ENCODE measurements around the gene LTBP1.
"Not testable (repeated sequence)": the region's sequence is repeated elsewhere in the genome, so short reads cannot be mapped to it uniquely, and the experiment has no call there.

Gene LTBP1

DNA sequence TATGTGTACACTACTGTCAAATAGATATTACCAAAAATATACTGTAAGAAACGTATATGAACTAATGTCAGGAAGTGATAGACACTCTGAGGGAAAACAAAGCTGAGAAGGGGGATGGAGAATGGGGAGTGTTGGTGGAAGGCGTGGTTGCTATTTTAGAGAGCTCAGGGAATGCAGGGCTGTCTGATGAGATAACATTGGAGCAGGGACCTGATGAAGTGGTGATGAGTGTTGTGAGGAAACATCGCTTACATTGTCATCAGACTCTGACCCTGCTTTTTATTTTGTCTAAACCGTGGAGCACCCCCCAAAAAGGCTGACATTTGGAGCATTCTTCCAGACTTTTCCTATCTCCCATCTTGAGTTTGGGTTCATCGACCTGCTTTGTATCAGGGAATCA, 194.7 kb downstream of the LTBP1 start:
- DNase-seq (ENCODE audit: low spot score), result no peak

DNA sequence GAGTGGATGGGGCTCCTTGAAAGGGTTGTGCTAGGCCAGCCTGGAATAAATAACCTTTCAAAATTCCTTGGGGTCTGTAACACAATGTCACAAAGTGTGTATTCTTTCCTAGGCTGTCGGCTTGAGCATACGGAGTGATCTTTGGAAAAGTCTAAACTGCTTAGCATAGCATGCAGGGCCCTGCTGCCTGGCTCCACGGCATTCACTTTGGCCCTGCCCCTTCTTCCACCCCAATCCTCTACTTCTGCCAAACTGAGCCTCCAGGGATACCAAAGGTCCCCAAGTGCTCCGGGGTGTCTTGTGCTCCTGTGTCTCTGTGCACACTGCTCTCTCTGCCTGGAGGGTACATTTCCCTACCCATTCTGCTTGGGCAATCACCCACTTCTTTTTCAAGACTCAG, 196.1 kb downstream of the LTBP1 start:
- DNase-seq (ENCODE audit: low spot score), result no peak

DNA sequence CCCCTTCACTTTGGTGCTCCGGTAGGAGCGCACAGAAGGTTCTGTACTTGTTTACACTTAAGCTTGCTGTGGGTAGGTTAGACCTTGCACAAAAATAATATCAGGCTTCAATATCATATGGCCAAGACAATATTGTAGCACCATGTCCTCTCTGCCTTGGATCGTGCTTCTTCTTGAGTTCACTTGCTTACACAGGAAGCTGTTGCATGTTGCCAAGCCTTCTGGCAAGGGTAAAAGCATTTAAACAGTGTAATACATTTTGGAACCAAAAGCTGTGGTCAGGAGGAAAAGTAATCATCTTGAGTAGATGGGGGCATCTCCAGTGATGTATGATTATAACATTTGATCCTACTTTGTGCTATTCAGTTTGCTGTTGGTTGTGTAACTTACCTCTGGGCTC, 197.5 kb downstream of the LTBP1 start:
- no peak for DNase-seq (ENCODE audit: low spot score)

DNA sequence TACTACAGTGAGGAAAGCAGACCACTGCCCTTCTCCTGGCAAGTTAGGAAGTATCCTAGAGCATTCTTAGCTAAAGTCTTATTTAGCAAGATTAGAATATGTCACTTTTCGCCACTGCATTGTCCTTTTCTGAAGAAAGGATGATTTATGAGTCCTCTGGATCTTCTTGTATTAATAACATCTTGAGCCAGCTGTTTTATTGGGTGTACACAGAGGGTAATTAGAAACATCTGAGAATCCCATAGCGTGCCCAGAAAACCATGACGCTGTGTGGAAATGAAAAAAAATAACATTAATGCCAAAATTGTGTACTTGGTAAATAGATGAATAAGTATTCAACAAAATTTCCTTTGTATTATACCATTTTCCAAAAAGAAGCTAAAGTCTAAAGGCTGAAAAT, 198.7 kb downstream of the LTBP1 start:
- DNase-seq (ENCODE audit: low spot score), result no peak

DNA sequence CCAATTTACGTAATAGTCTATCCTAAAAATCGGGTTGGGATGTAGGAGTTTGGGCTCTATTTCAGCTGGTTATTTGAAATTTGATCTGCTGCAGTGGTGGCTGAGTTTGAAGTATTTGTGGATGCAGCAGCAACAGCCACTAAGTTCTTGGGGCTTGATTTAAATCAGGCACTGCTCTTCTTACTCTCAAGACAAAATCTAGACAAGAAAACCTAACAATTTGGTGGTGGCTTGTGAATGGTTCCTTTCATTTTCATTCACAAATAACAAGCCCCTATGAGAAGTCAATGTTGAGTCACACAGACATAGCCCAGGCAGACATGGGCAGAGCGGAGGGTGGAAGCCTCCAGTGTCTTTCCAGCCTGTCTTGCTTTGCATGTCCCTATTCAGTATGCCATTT, 199.3 kb downstream of the LTBP1 start:
- no peak for DNase-seq (ENCODE audit: low spot score)

DNA sequence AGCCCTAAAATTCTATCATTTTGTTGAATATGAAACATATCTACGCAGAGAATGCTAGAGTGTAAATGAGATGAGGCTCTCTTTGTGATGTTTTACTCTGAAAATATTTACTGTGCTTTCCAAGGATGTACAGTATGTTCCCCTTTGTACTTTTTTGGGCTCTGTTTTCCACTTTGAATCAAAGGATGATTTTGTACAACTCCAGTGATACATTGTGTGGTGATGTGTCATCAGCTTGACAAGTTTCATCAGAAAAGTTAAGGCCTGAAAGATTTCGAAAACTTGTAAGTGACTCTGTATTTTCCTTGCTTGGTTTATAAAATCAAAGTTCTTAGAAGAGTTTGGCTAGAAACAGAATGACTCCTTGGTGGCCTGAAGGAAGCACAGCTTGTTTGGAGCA, 206.3 kb downstream of the LTBP1 start:
- no peak for DNase-seq (ENCODE audit: low spot score)

DNA sequence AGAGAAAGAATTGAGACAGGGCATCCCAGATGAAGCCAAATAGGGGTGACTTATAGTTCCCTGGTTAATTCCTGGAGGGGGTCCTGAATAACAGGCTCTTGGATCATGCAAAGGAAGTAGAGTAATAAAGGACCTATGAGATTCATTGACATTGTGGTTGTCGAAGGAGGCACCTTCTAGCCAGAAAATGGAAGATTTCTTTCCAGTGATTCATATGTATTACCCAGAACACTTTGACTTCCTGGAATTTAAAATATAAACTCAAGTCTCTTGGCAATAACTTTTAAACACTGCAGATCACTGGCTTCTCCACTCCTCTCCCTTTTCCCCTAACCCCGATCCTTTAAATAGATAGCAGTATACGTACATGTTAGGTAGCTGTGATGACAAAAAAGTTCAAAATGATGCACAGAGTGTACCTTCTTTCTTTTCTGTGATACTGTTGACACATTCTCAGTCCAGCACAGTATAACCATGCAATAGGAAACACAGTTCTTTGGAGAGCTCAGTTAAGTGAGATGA, 211.8 kb downstream of the LTBP1 start:
- no peak for DNase-seq (ENCODE audit: low spot score)

DNA sequence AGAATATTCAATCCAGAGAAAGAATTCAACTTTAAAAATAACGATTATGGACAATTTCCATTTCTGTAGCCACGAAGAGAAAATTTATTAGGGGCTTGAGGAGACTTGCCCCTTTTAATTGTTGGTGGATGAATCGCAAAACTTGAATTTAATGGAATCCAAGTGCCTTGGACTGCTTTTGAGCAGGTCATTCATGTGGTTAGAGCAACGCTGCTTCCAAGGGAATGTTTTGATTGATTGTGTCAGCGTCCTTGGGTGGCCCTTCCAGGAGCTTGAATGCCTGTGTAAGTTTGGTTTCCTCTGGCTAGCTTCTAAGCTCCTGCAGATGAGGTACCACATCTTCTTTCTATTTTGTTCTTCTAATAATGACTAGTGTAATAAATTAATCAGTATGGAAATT, 213.4 kb downstream of the LTBP1 start:
- DNase-seq (ENCODE audit: low spot score), result no peak

DNA sequence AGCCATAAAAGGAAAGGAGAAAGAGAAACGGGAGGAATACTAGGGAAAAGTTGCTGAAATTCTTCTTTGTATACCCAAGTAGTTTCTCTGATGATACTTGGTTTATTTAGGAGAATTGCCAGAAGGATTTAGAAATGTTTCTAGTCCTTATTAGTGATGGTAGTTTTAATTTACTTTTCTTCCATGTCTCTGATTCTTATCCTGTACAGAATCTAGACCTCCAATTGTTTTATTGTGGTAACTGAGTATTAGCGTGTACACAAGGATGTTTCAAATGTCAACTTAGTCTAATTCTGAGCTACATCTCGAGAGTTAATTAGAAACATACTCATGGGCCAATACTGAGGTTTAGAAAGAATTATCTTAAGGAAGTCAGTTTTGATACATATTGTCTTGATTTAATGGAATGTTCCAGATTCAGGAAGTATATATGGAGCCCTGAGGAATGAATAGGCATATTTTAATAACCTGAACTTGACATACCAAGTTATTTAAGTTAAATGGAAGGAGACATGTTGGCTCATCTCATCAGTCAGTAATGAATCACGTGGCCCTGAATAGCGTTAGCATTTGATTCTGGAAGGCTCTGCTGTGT, 219.6 kb downstream of the LTBP1 start:
- DNase-seq (ENCODE audit: low spot score), result no peak

DNA sequence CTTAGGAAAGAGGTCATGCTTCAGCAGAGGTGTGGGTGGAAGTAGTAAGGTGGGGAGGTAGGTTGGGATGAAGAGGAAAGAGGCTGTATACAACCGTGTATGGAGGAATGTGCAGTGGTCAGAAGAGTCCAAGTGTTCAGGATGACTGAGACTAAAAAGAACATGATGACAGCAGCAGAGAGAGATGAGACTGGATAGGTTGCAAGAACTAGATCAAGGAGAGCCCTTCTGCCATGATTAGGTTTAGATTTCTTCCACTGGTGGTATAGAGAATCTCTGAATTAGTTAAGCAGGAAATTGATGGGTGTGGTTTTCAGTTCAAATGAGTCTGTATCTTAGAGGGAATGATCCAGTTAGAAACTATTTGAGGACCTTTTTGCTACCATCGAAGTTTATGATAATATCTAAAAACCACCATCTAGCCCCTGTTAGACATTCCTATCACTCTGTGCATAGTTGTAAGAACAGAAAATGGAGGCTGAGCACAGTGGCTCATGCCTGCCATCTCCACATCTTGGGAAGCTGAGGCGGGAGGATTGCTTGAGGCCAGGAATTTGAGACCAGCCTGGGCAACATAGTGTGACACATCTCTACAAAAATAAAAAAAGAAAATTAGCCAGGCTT, 221.0 kb downstream of the LTBP1 start:
- DNase-seq (ENCODE audit: low spot score), result no peak

DNA sequence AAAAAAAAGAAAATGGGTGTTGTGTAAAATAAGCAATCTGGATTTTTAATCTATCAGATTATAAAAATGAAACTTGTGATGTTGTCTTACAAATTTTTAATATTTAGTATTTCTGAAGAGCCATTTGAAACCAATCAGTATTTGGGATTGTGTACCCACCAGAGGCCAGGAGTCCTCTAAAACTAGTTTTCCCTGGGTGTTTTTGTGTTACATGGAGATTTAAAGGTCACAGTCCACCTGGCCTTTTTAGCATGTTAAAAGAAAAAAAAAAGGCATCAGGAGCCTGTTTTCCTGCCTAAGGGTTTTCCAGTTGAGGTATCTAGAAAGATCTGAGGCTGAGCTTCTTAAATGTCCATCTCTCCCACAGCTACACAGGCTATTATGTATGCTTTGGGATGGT, 221.7 kb downstream of the LTBP1 start:
- DNase-seq (ENCODE audit: low spot score), result no peak

DNA sequence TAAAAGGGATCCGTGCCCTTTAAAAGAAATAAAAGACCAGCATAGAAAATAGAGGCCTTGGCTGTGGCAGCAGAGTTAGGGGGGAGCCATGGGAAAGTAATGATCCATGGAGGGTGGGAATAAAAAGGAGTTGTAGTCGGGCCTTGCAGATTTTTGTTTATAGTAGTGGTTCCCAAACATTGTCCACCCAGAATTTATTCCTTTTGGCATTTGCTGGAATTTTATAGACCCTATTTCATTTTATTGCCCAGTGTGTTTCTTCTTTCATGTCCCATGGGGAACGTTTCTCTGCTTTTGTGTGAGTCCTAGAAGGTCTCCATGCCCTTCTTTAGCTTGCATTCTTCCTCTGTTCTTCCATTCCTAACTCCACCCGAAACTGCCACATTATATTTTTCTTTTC, 222.2 kb downstream of the LTBP1 start:
- DNase-seq (ENCODE audit: low spot score), result no peak

DNA sequence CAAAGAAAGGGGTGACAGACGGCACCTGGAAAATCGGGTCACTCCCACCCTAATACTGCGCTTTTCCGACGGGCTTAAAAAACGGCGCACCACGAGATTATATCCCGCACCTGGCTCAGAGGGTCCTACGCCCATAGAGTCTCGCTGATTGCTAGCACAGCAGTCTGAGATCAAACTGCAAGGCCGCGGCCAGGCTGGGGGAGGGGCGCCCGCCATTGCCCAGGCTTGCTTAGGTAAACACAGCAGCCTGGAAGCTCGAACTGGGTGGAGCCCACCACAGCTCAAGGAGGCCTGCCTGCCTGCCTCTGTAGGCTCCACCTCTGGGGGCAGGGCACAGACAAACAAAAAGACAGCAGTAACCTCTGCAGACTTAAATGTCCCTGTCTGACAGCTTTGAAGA, 223.5 kb downstream of the LTBP1 start:
- not testable (repeated sequence) for DNase-seq (ENCODE audit: low spot score)

DNA sequence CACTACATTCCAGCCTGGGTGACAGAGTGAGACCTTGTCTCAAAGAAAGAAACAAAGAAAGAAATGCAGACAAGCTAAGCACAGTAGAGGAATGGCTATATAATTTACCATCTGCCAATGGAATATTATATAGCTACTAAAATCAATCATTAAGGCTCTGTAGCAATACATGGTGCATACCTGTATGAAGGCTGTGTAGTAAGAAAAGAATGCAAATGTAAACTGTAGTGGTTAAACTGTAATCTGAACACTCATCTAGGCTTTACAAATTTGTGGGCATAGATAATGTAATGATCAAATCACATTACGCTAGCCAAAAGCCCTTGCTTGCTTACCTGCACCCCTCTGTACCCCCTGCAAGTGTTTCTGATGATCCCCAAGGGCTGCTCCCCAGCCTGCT, 230.9 kb downstream of the LTBP1 start:
- DNase-seq (ENCODE audit: low spot score), result no peak

DNA sequence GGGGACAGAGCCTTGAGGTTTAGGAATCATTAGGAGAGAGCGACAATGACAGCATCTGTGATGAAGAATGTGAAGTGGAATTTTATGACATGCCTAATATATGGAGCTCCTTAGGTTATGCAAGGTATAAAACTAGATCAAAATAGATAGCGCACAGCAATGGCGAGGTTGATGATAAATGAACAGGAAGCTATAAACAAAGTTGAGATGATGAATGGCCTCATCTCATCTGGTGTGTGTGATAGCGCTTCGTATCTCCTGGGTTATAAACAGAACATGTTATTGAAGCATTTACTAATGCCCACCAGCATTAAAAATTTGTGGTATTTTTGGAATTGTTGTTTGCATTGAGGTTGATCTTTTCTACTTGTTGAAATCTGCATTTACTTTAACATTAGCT, 231.5 kb downstream of the LTBP1 start:
- no peak for DNase-seq (ENCODE audit: low spot score)

DNA sequence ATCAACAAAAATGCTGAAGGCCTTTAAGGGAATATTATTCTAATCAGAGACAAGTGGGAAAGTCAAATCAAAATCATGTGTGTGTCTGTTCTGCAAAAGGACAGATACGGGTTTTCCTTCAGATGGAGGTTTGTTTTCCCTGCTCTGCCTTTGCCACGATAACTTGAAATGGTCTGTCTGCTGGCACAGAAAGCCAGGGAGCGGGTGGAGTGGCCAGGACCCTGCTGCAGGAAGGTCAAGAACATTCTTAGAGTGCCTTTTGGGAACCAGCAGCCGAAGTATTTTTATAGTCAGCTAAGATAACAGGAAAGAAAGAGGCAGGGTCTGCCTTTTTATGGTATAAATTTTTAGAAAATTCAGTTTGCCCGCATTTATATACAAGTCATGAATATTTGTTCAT, 234.2 kb downstream of the LTBP1 start:
- no peak for DNase-seq (ENCODE audit: low spot score)

DNA sequence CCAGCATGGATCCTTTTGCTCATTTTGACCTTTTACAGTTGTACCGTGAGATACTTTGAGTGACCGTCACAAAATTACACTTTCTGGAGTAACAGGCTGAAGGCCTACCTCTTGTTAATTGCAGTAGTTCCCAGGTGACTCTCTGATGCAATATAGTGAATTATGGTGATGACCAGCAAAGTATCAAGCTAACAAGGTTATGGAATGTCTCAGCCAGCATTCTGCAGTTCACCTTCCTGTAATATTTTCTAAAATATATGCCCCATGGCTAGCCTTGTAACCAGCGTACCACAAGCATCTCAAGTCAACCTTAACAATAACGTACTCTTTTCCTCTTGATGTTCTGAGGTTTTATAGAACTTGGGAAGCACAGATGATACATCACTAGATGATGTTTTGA, 234.7 kb downstream of the LTBP1 start:
- DNase-seq (ENCODE audit: low spot score), result no peak

DNA sequence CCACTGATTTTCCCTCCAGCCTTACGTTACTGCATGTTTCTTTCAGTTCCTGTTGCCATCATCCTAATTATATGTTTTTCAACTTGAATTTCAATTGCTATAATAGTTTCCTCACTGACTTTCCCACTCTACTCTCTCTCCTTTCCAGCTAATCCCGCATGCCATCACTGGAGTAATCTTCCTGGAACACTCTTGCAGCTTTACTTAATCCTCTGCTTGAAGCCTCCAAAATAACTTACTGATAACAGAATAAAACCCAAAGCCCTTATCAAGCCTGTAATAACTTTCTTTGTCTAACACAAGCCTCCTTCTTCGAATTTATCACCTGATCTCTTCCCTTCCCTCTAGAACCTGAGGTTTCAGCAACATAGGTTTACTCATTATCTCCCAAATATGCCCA, 237.3 kb downstream of the LTBP1 start:
- no peak for DNase-seq (ENCODE audit: low spot score)

DNA sequence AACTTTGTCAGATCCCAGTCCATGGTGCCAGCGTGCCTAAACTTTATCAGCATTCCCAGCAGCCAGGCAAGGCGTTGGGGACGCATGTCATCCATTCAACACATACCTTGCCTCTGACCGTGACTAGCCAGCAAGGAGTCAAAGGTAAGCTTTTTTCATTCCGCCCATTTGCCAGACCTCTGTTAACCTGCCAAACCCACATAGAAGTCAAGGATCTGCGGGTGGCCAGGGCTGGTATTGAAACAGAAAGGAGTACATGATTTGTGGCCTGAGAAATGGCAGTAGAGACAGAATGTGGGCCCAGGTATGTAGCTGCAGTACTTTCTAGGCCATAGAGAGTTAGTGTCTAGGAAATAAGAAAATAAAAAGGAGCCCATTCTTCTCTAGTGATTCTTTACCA, 240.2 kb downstream of the LTBP1 start:
- no peak for DNase-seq (ENCODE audit: low spot score)

DNA sequence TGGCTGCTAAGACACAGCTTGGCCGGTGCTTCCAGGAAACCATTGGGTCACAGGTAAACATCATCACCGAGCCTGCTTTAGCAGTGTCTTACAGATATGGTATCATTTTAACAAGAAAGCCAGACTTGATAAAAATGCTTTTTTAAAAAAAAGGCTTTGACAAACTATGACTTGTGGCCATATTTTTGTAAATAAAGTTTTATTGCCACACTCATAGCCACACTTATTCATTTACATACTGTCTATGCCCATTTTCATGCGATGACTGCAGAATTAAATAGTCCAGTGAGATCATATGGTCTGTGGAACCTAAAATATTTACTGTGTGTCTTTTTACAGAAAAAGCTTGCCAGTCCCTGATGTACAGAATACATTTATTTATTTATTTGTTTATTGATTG, 242.0 kb downstream of the LTBP1 start:
- DNase-seq (ENCODE audit: low spot score), result no peak

DNA sequence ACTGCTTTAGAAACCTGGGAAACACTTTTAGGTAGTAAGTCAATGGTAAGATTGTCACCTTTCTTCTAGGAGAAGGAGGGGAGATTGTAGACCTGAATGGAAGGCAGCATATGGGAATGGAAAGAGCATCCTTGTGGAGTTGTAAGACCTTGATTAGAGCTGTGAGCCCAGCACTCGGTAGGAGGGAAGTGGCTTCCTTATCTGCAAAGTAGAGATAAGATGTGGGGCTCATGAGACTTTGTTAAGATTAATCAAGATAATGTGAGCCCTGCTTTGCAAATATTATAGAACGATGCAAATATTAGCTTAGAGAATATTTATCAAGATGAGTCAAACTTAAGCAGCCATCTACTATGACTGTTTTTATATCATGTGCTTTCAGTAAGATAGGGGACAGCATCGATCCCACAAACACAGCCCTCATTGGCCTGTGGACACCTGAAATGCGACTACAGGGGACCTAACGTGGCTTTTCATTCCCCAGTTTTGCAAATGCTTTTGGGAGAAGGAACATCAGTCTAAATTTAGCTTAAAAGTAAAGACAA, 243.7 kb downstream of the LTBP1 start:
- DNase-seq (ENCODE audit: low spot score), result no peak

DNA sequence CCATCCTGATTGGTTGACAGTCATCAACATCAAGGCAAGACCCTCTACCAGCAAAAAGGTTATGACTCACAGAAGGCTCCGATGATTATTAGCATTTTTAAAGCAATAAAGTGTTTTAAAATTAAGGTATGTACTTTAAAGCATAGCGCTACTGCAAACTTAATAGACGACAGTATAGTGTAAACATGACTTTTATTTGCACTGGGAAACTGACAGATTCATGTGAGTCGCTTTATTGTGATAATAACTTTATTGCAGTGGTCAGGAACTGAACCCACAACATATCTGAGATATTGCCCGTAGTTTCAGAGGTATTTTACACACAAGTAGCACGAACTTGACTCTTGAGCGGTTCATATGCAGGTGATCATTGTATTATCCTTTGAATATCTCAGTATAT, 249.1 kb downstream of the LTBP1 start:
- DNase-seq (ENCODE audit: low spot score), result no peak

DNA sequence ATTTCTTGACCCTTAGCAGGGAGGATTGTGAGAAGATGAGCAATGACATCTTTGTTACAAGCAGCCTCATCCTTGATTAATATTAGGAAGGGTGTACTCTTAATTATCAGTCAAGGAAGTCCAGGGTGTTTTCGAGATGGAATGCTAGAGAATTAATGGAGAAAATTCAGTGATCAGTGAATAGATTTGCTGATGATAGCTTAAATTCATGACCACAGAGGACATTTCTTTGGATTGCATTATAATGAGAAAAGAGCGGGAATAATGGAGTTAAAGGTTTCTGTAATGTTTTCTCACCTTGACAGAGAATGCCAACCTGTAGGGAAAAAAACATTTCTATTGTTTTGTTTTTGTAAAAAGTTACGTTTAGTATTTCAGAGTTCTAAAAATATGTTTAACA, 249.9 kb downstream of the LTBP1 start:
- DNase-seq (ENCODE audit: low spot score), result no peak
